Stimulated activated naive CD8-positive, alpha-beta T cell treated with anti-CD3 and anti-CD28 coated beads, Interleukin-15, Interleukin-2, amounts not matched to agents 100 ng/mL and 50 ng/mL, for 24 hours (primary cell): ENCODE measurements around the gene RXFP4.

Source experiments
- H3K27ac Mint-ChIP-seq: one replicate; pipeline ENCODE4 v1.8.0; 2021; ENCODE audit warnings: mild to moderate bottlenecking, mixed read lengths
- H3K27me3 Mint-ChIP-seq: one replicate; pipeline ENCODE4 v1.8.0; 2021; ENCODE audit warnings: mixed read lengths
- H3K36me3 Mint-ChIP-seq: one replicate; pipeline ENCODE4 v1.8.0; 2021; ENCODE audit warnings: low read depth, mixed read lengths
- H3K4me1 Mint-ChIP-seq: one replicate; pipeline ENCODE4 v1.8.0; 2021; ENCODE audit warnings: low read depth, mixed read lengths
- H3K4me3 Mint-ChIP-seq: one replicate; pipeline ENCODE4 v1.8.0; 2021; ENCODE audit warnings: mild to moderate bottlenecking, mixed read lengths
- H3K9me3 Mint-ChIP-seq: one replicate; pipeline ENCODE4 v1.8.0; 2021; ENCODE audit warnings: mixed read lengths

Gene RXFP4

GRCh38 chr1:155962599-155963211 lies 21.3 kb downstream of the RXFP4 start:
- peaks cover 37% of the 10 kb centered on the region for H3K4me1 Mint-ChIP-seq

GRCh38 chr1:155964193-155964592 lies 22.8 kb downstream of the RXFP4 start:
- Mint-ChIP-seq H3K27me3 (no peaks in the 10 kb centered on the region), H3K27ac (no peak overlapping the region), H3K9me3 (no peaks in the 10 kb centered on the region), H3K4me3 (no peak overlapping the region), H3K4me1 (peaks cover 52% of the 10 kb centered on the region), H3K36me3 (peaks cover 80% of the 10 kb centered on the region)

More at GRCh38 chr1:155962599-155963211, 21.3 kb downstream of the RXFP4 start:
- Mint-ChIP-seq H3K9me3 (no peaks in the 10 kb centered on the region), H3K4me3 (no peak overlapping the region), H3K27me3 (no peaks in the 10 kb centered on the region), H3K27ac (peak overlapping the region; percentile 49), H3K36me3 (peaks cover 73% of the 10 kb centered on the region)

- H3K36me3 Mint-ChIP-seq: peaks cover 80% of the 10 kb centered on the region
- H3K27me3 Mint-ChIP-seq: no peaks in the 10 kb centered on the region
- H3K9me3 Mint-ChIP-seq: no peaks in the 10 kb centered on the region
- peaks cover 62% of the 10 kb centered on the region for H3K4me1 Mint-ChIP-seq
- no peak overlapping the region for H3K4me3 Mint-ChIP-seq
- H3K27ac Mint-ChIP-seq: peak overlapping the region; percentile 87
These were observed 24.7 kb downstream of the RXFP4 start for GRCh38 chr1:155966135-155966534.

GRCh38 chr1:155966750-155967149 lies 25.3 kb downstream of the RXFP4 start:
- no peaks in the 10 kb centered on the region for H3K9me3 Mint-ChIP-seq
- no peaks in the 10 kb centered on the region for H3K27me3 Mint-ChIP-seq
- H3K27ac Mint-ChIP-seq: peak overlapping the region; percentile 87
- H3K36me3 Mint-ChIP-seq: peaks cover 77% of the 10 kb centered on the region
- H3K4me1 Mint-ChIP-seq: peaks cover 68% of the 10 kb centered on the region
- peak overlapping the region; percentile 35 for H3K4me3 Mint-ChIP-seq

GRCh38 chr1:155967341-155968050 lies 26.1 kb downstream of the RXFP4 start:
- Mint-ChIP-seq H3K27me3 (no peaks in the 10 kb centered on the region), H3K4me3 (peak overlapping the region; percentile 57), H3K36me3 (peaks cover 76% of the 10 kb centered on the region), H3K27ac (peak overlapping the region; percentile 95), H3K9me3 (no peaks in the 10 kb centered on the region), H3K4me1 (peaks cover 73% of the 10 kb centered on the region)

GRCh38 chr1:155968051-155968400 lies 26.6 kb downstream of the RXFP4 start:
- H3K9me3 Mint-ChIP-seq: no peaks in the 10 kb centered on the region
- H3K36me3 Mint-ChIP-seq: peaks cover 77% of the 10 kb centered on the region
- peak overlapping the region; percentile 95 for H3K27ac Mint-ChIP-seq
- H3K4me3 Mint-ChIP-seq: peak overlapping the region; percentile 57
- H3K27me3 Mint-ChIP-seq: no peaks in the 10 kb centered on the region
- H3K4me1 Mint-ChIP-seq: peaks cover 73% of the 10 kb centered on the region

- Mint-ChIP-seq H3K4me1 (peaks cover 79% of the 10 kb centered on the region), H3K9me3 (no peaks in the 10 kb centered on the region), H3K4me3 (peak overlapping the region; percentile 57), H3K27ac (peak overlapping the region; percentile 95), H3K36me3 (peaks cover 80% of the 10 kb centered on the region), H3K27me3 (no peaks in the 10 kb centered on the region)
These were observed 27.2 kb downstream of the RXFP4 start for GRCh38 chr1:155968670-155969069.

GRCh38 chr1:155969377-155969791 lies 27.9 kb downstream of the RXFP4 start:
- Mint-ChIP-seq H3K36me3 (peaks cover 81% of the 10 kb centered on the region), H3K4me1 (peaks cover 84% of the 10 kb centered on the region), H3K27me3 (no peaks in the 10 kb centered on the region), H3K27ac (peak overlapping the region; percentile 95), H3K9me3 (no peaks in the 10 kb centered on the region), H3K4me3 (peak overlapping the region; percentile 49)

- peaks cover 83% of the 10 kb centered on the region for H3K36me3 Mint-ChIP-seq
- no peaks in the 10 kb centered on the region for H3K27me3 Mint-ChIP-seq
- H3K27ac Mint-ChIP-seq: peak overlapping the region; percentile 95
- peak overlapping the region; percentile 72 for H3K4me3 Mint-ChIP-seq
- peaks cover 96% of the 10 kb centered on the region for H3K4me1 Mint-ChIP-seq
- H3K9me3 Mint-ChIP-seq: no peaks in the 10 kb centered on the region
These were observed 29.2 kb downstream of the RXFP4 start for GRCh38 chr1:155970531-155971167.

GRCh38 chr1:155971910-155972809 lies 30.7 kb downstream of the RXFP4 start:
- Mint-ChIP-seq H3K4me3 (peak overlapping the region; percentile 54), H3K36me3 (peaks cover 84% of the 10 kb centered on the region), H3K27me3 (no peaks in the 10 kb centered on the region), H3K27ac (peak overlapping the region; percentile 91), H3K9me3 (no peaks in the 10 kb centered on the region), H3K4me1 (peaks cover 99% of the 10 kb centered on the region)

GRCh38 chr1:155973723-155974122 lies 32.3 kb downstream of the RXFP4 start:
- Mint-ChIP-seq H3K4me3 (peak overlapping the region; percentile 94), H3K9me3 (no peaks in the 10 kb centered on the region), H3K36me3 (peaks cover 75% of the 10 kb centered on the region), H3K27ac (peak overlapping the region; percentile 91), H3K27me3 (no peaks in the 10 kb centered on the region), H3K4me1 (peaks cover 83% of the 10 kb centered on the region)

- no peaks in the 10 kb centered on the region for H3K27me3 Mint-ChIP-seq
- peaks cover 68% of the 10 kb centered on the region for H3K36me3 Mint-ChIP-seq
These were observed 33.0 kb downstream of the RXFP4 start for GRCh38 chr1:155974208-155975115.

GRCh38 chr1:155975375-155976061 lies 34.1 kb downstream of the RXFP4 start:
- Mint-ChIP-seq H3K9me3 (no peaks in the 10 kb centered on the region), H3K36me3 (peaks cover 58% of the 10 kb centered on the region), H3K4me3 (peak overlapping the region; percentile 94), H3K4me1 (peaks cover 78% of the 10 kb centered on the region), H3K27me3 (no peaks in the 10 kb centered on the region), H3K27ac (peak overlapping the region; percentile 94)

More at GRCh38 chr1:155974208-155975115, 33.0 kb downstream of the RXFP4 start:
- Mint-ChIP-seq H3K4me3 (peak overlapping the region; percentile 94), H3K27ac (peak overlapping the region; percentile 94), H3K4me1 (peaks cover 78% of the 10 kb centered on the region), H3K9me3 (no peaks in the 10 kb centered on the region)
